Left lung (tissue), 10 donors: ENCODE data around the gene DIO3. TPM values are rescaled to one million over a fixed set of nuclear protein-coding genes. Genes with fewer than 3 reads are reported as not detected.

ENCODE experiments used
- ATAC-seq: fragments of 200-7000 bp; cut with Tn5 transposase; one replicate; pipeline ENCODE4 v1.9.1; 2020; ENCODE audit warnings: moderate library complexity
- DNase-seq, 4 donors: peaks; one replicate each; pipeline ENCODE4 v3.0.0-alpha.2; 2013 to 2020
- H3K27ac ChIP-seq, 2 donors: fragments of 200-600 bp; sonication (generic) in 1 of 2; one replicate each; pipeline versions ENCODE4 v1.5.0 to v1.8.0; 2020 to 2021
- H3K27me3 ChIP-seq, 2 donors: fragments of 200-600 bp; sonication (generic) in 1 of 2; one replicate each; pipeline versions ENCODE4 v1.5.0 to v1.8.0; 2020 to 2021
- H3K36me3 ChIP-seq, 2 donors: fragments of 200-600 bp; sonication (generic) in 1 of 2; one replicate each; pipeline versions ENCODE4 v1.5.0 to v1.8.0; 2020 to 2021
- H3K4me1 ChIP-seq, 2 donors: fragments of 200-600 bp; one replicate each; pipeline ENCODE4 v1.8.0; 2021
- H3K4me3 ChIP-seq, 2 donors: fragments of 200-600 bp; sonication (generic) in 1 of 2; one replicate each; pipeline versions ENCODE4 v1.5.0 to v1.8.0; 2020 to 2021; ENCODE audit warnings: mild to moderate bottlenecking in 1 of 2
- H3K9me3 ChIP-seq, 2 donors: fragments of 200-600 bp; sonication (generic) in 1 of 2; one replicate each; pipeline versions ENCODE4 v1.5.0 to v1.8.0; 2020 to 2021
- intact Hi-C, 2 donors: fragments of 100-400 bp; cut with DNase I; formaldehyde crosslinking; loops; one replicate each; pipeline versions ENCODE4 v1.11.2 to v1.14.2; 2022
- polyA plus RNA-seq, 6 donors: library from polyadenylated mRNA; unstranded; fragments of 120-200 nt; gene quantifications; one replicate each; pipeline ENCODE4 v1.2.1, GENCODE V29; 2013; ENCODE audit not compliant: insufficient read length in 6 of 6
- total RNA-seq, 2 donors: library from RNA; stranded (reverse); fragmentation: NEBNext Ultra II Directional; extraction: Animal tissue kit (Norgen Biotek cat#: 25700); gene quantifications; one replicate each; pipeline ENCODE4 v1.2.1, GENCODE V29; 2021
- TF ChIP-seq, protein P1 (sequence below), 2 donors: fragments of 200-600 bp; sonication (generic) in 1 of 2; IDR thresholded peaks; one replicate each; pipeline versions ENCODE4 v1.5.0 to v1.8.0; 2021; ENCODE audit warnings: antibody characterized with exemption in 2 of 2
- donor health status: DM: no; HTN: yes; CAD: no.
- donor health status: DM: no; HTN: no; CAD: no.

The DIO3 gene
- total and polyA plus RNA-seq, 8 donors = 0.16 to 0.84 (median 0.36) TPM

- TF ChIP-seq, protein P1, sequence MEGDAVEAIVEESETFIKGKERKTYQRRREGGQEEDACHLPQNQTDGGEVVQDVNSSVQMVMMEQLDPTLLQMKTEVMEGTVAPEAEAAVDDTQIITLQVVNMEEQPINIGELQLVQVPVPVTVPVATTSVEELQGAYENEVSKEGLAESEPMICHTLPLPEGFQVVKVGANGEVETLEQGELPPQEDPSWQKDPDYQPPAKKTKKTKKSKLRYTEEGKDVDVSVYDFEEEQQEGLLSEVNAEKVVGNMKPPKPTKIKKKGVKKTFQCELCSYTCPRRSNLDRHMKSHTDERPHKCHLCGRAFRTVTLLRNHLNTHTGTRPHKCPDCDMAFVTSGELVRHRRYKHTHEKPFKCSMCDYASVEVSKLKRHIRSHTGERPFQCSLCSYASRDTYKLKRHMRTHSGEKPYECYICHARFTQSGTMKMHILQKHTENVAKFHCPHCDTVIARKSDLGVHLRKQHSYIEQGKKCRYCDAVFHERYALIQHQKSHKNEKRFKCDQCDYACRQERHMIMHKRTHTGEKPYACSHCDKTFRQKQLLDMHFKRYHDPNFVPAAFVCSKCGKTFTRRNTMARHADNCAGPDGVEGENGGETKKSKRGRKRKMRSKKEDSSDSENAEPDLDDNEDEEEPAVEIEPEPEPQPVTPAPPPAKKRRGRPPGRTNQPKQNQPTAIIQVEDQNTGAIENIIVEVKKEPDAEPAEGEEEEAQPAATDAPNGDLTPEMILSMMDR (IDR thresholded peaks at IDR 0.05) = no peak
- H3K27me3 ChIP-seq = no peaks in the 10 kb centered on the region
- no peak for ATAC-seq
- no peak overlapping the region for H3K27ac ChIP-seq
- no peaks in the 10 kb centered on the region for H3K36me3 ChIP-seq
- DNase-seq = peak in 1 of 4 donors; percentile 25
- peaks cover 0 to 8% of the 10 kb centered on the region in 2 donors for H3K4me1 ChIP-seq
- H3K9me3 ChIP-seq = no peaks in the 10 kb centered on the region
- intact Hi-C loops = no loop called here
- H3K4me3 ChIP-seq = no peak overlapping the region
These were observed 32.3 kb downstream of the DIO3 start for GRCh38 chr14:101593411-101594238.

DNA sequence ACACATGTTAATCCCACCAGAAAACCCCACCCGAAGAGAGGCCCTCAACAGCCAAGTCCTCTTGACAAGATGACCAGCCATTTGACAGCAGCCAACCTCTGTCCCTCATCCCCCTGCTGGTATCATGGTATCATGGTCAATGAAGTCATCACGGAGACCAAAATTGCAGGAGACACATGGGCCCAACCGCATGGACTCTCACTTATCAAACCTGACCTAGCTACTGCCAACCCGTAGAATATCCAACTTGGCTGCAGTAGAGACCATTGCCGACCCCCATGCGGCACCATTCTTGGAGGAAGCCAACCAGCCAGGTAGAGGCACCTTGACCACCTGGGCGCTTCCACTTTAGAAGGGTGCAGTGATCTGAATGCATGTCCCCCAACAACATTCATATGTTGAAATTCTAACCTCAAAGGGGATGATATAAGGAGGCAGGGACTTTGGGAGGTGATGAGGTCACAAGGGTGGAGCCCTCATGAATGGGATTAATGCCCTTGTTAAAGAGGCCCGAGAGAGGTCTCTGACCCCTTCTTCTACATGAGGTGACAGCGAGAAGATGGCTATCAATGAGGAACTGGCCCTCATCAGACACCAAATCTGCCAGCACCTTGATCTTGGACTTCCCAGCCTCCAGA is 33.3 kb downstream of the DIO3 start:
- H3K27ac ChIP-seq = no peak overlapping the region
- ATAC-seq = no peak
- DNase-seq = peak in 1 of 4 donors; percentile 23
- intact Hi-C loops = no loop called here
- no peaks in the 10 kb centered on the region for H3K27me3 ChIP-seq
- H3K9me3 ChIP-seq = no peaks in the 10 kb centered on the region
- H3K36me3 ChIP-seq = no peaks in the 10 kb centered on the region
- TF ChIP-seq, protein P1 (IDR thresholded peaks at IDR 0.05) = no peak
- H3K4me1 ChIP-seq = peaks cover 0 to 8% of the 10 kb centered on the region in 2 donors
- no peak overlapping the region for H3K4me3 ChIP-seq

DNA sequence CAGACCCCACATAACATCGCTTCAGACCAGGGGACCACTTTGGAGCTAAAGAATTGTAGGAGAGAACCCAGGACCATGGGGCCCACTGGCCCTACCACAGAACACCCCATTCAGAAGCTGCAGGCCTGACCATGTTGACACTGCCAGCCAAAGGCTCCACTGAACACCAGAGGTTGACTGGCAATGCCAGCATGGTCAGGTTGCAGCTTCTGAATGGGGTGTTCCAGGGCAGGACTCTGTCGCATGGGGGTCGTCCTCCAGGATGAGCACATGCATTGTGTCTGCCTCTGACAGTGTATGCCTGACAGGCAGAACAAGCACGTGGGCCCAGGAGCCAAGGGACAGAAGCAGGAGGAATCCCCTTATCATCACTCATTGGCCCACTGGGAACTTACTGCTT is 34.1 kb downstream of the DIO3 start:
- Histone ChIP-seq H3K9me3 (no peaks in the 10 kb centered on the region), H3K27ac (no peak overlapping the region), H3K4me3 (no peak overlapping the region), H3K27me3 (no peaks in the 10 kb centered on the region), H3K4me1 (peaks cover 0 to 8% of the 10 kb centered on the region in 2 donors), H3K36me3 (no peaks in the 10 kb centered on the region)
- TF ChIP-seq, protein P1 (IDR thresholded peaks at IDR 0.05) = no peak
- intact Hi-C loops = no loop called here
- peak in 1 of 4 donors; percentile 37 for DNase-seq
- no peak for ATAC-seq

DNA sequence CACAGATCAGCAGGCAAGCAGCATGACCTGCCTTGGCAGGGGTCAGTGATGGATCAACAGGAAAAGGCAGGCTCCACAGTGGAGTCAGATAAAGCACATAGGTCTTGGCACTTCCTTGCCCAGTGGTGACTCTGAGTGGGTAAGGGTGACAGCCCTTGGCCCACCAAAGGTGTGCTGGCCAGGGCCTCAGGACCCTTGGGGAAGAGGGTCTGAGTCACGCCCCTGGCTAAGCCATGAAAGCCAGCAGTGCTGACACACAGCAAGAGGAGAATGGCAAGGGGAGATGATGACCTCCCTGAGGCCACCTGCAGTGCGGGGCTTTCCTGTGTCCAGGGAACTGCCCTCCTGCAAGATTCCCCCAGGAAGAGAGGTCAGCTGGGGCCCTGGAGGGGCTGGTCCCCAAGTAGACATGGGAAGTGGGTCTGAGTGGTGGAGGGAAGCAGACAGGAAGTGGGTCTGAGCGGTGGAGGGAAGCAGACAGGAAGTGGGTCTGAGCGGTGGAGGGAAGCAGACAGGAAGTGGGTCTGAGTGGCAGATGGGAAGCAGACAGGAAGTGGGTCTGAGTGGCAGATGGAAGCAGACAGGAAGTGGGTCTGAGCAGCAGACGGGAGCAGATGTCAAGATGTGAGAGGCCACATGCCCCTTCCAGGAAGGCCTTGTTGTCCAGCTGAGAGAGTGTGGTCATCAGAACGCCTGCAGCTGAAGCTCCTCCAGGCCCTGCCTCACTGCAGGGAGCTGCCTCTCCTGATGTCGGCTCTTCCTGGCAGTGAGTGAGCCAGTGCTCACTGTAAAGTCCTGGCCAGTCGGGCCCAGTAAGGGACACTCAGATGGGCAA is 34.8 kb downstream of the DIO3 start:
- intact Hi-C loops = no loop called here
- Histone ChIP-seq H3K9me3 (no peaks in the 10 kb centered on the region), H3K4me3 (no peak overlapping the region), H3K27ac (peak overlapping the region in 1 of 2 donors; percentile 9), H3K27me3 (no peaks in the 10 kb centered on the region), H3K36me3 (no peaks in the 10 kb centered on the region), H3K4me1 (peaks cover 0 to 8% of the 10 kb centered on the region in 2 donors)
- TF ChIP-seq, protein P1 (IDR thresholded peaks at IDR 0.05) = no peak
- peak in 1 of 4 donors; percentile 40 for DNase-seq
- ATAC-seq = no peak
